Measurements from ENCODE around the gene MALT1.
"Not testable (repeated sequence)": the region's sequence is repeated elsewhere in the genome, so short reads cannot be mapped to it uniquely, and the experiment has no call there.

MALT1 gene

GRCh38 chr18:58732471-58732870, 61.2 kb downstream of the MALT1 start:
- no peak for DNase-seq (ENCODE audit: low read depth in 3 of 3)

GRCh38 chr18:58733866-58734265, 62.6 kb downstream of the MALT1 start:
- DNase-seq (ENCODE audit: low read depth in 3 of 3): no peak

- no peak for DNase-seq (ENCODE audit: low read depth in 3 of 3)
Measured at GRCh38 chr18:58738322-58738721, 67.1 kb downstream of the MALT1 start.

- no peak for DNase-seq (ENCODE audit: low read depth in 3 of 3)
Measured at GRCh38 chr18:58745914-58746313, 74.6 kb downstream of the MALT1 start.

- DNase-seq (ENCODE audit: low read depth in 3 of 3): no peak
Measured at GRCh38 chr18:58748899-58749595, 77.8 kb downstream of the MALT1 start.

GRCh38 chr18:58753976-58754375, 82.7 kb downstream of the MALT1 start:
- no peak for DNase-seq (ENCODE audit: low read depth in 3 of 3)

GRCh38 chr18:58754544-58755068, 83.3 kb downstream of the MALT1 start:
- no peak for DNase-seq (ENCODE audit: low read depth in 3 of 3)

GRCh38 chr18:58755304-58756010, 84.2 kb downstream of the MALT1 start:
- DNase-seq (ENCODE audit: low read depth in 3 of 3): no peak

- no peak for DNase-seq (ENCODE audit: low read depth in 3 of 3)
Measured at GRCh38 chr18:58756148-58756547, 84.9 kb downstream of the MALT1 start.

GRCh38 chr18:58756596-58757240, 85.5 kb downstream of the MALT1 start:
- no peak for DNase-seq (ENCODE audit: low read depth in 3 of 3)

- not testable (repeated sequence) for DNase-seq (ENCODE audit: low read depth in 3 of 3)
Measured at GRCh38 chr18:58757351-58757750, 86.1 kb downstream of the MALT1 start.

GRCh38 chr18:58758046-58758445, 86.8 kb downstream of the MALT1 start:
- DNase-seq (ENCODE audit: low read depth in 3 of 3): no peak

- no peak for DNase-seq (ENCODE audit: low read depth in 3 of 3)
Measured at GRCh38 chr18:58758606-58759005, 87.3 kb downstream of the MALT1 start.

- DNase-seq (ENCODE audit: low read depth in 3 of 3): no peak
Measured at GRCh38 chr18:58761241-58761969, 90.1 kb downstream of the MALT1 start.

GRCh38 chr18:58761970-58762780, 90.9 kb downstream of the MALT1 start:
- no peak for DNase-seq (ENCODE audit: low read depth in 3 of 3)

- DNase-seq (ENCODE audit: low read depth in 3 of 3): no peak
Measured at GRCh38 chr18:58762781-58763171, 91.5 kb downstream of the MALT1 start.

- no peak for DNase-seq (ENCODE audit: low read depth in 3 of 3)
Measured at GRCh38 chr18:58766164-58766563, 94.9 kb downstream of the MALT1 start.

GRCh38 chr18:58766946-58767345, 95.7 kb downstream of the MALT1 start:
- DNase-seq (ENCODE audit: low read depth in 3 of 3): no peak

GRCh38 chr18:58768293-58768974, 97.2 kb downstream of the MALT1 start:
- DNase-seq (ENCODE audit: low read depth in 3 of 3): peak; percentile 44 to 56 (median 48)

GRCh38 chr18:58769321-58769720, 98.1 kb downstream of the MALT1 start:
- DNase-seq (ENCODE audit: low read depth in 3 of 3): no peak

- no peak for DNase-seq (ENCODE audit: low read depth in 3 of 3)
Measured at GRCh38 chr18:58770601-58771000, 99.3 kb downstream of the MALT1 start.

Measured in stimulated activated CD4-positive, alpha-beta T cell treated with anti-CD3 and anti-CD28 coated beads, TNF-alpha, amount 100 ng/mL, for 4 hours (primary cell).